Measurements from ENCODE around the gene SON. TPM values are rescaled to one million over a fixed set of nuclear protein-coding genes. Genes with fewer than 3 reads are reported as not detected.

The SON gene
- polyA plus RNA-seq, 3 donors, result 66.4 to 269 (median 184) TPM

DNA sequence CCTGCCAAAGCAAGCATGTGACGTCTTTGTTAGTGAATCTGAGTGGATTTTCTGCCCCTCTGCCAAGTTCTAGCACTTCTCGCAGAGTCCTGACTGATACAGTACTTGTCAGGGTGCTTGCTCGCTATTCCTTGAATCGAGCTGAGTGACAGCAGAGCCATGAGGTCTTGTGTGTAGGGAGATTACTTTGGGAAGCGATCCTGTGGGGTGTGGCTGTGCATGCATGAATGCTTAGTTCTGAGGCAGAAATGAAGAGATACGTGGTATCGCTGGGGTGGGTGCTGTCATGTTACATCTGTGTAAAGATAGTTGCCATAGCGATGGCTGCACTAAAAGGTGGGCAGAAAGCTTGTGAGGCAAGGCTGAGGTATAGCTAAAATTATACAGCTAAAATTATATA, 32.0 kb upstream of the SON start:
- Mint-ChIP-seq H3K27ac (no peak overlapping the region), H3K4me3 (no peak overlapping the region), H3K27me3 (ENCODE audit: low read depth in 3 of 3) (no peaks in the 10 kb centered on the region), H3K4me1 (peaks cover 3% of the 10 kb centered on the region), H3K9me3 (peaks cover 0 to 3% (median 0%) of the 10 kb centered on the region in 7 donors), H3K36me3 (peaks cover 69 to 84% of the 10 kb centered on the region in 2 donors)
- no peak overlapping the region for H3K9ac ChIP-seq (ENCODE audit: insufficient read depth, low read length, poor library complexity, severe bottlenecking)
- H3K79me2 ChIP-seq (ENCODE audit: insufficient read depth, low read length), result no peaks in the 10 kb centered on the region
- no peaks in the 10 kb centered on the region for H3K9me3 ChIP-seq (replicated peaks in 1 of 2; ENCODE audit: control insufficient read depth in 1 of 2, insufficient read depth in 1 of 2, low read length in 2 of 2)
- TF ChIP-seq CTCF (IDR thresholded peaks at IDR 0.05), result no peak
- peaks cover 54 to 96% of the 10 kb centered on the region in 2 donors for H3K36me3 ChIP-seq (replicated peaks in 1 of 2; ENCODE audit: control insufficient read depth in 1 of 2, insufficient read depth in 2 of 2, low read length in 2 of 2)
- WGBS (ENCODE audit: insufficient coverage), result 100% methylated on average over 4 of the region's 8 CpGs
- no peaks in the 10 kb centered on the region for H3K4me1 ChIP-seq (ENCODE audit: control insufficient read depth in 1 of 2, insufficient read depth in 2 of 2, low read length in 2 of 2)
- H3K27ac ChIP-seq (ENCODE audit: low read depth in 1 of 2, low read length in 2 of 2), result no peak overlapping the region
- no peak overlapping the region for H3K4me3 ChIP-seq (replicated peaks in 1 of 3; ENCODE audit: low read depth in 2 of 3, low read length in 3 of 3)
- DNase-seq, result no peak
- H3K4me2 ChIP-seq (replicated peaks; ENCODE audit: extremely low read depth, low read length, poor library complexity, severe bottlenecking), result no peak overlapping the region
- no peak overlapping the region for H2AFZ ChIP-seq (ENCODE audit: insufficient read depth, low read depth, low read length, poor library complexity, severe bottlenecking)
- intact Hi-C loops (cut with micrococcal nuclease), result no loop called here
- H4K20me1 ChIP-seq (ENCODE audit: insufficient read depth, low read length), result no peaks in the 10 kb centered on the region
- no peaks in the 10 kb centered on the region for H3K27me3 ChIP-seq (ENCODE audit: control insufficient read depth in 2 of 2, insufficient read depth in 2 of 2, low read length in 2 of 2)

GRCh38 chr21:33511639-33512038, 31.2 kb upstream of the SON start:
- 95% methylated on average over 3 of the region's 4 CpGs for WGBS (ENCODE audit: insufficient coverage)
- peaks cover 3% of the 10 kb centered on the region for H3K4me1 Mint-ChIP-seq
- no peak overlapping the region for H3K4me3 Mint-ChIP-seq
- H3K27ac Mint-ChIP-seq, result no peak overlapping the region
- no peaks in the 10 kb centered on the region for H3K4me1 ChIP-seq (ENCODE audit: control insufficient read depth in 1 of 2, insufficient read depth in 2 of 2, low read length in 2 of 2)
- H2AFZ ChIP-seq (ENCODE audit: insufficient read depth, low read depth, low read length, poor library complexity, severe bottlenecking), result no peak overlapping the region
- no peak overlapping the region for H3K4me2 ChIP-seq (replicated peaks; ENCODE audit: extremely low read depth, low read length, poor library complexity, severe bottlenecking)
- H3K27ac ChIP-seq (ENCODE audit: low read depth in 1 of 2, low read length in 2 of 2), result no peak overlapping the region
- H3K9me3 Mint-ChIP-seq, result peaks cover 0 to 3% (median 0%) of the 10 kb centered on the region in 7 donors
- peaks cover 69 to 83% of the 10 kb centered on the region in 2 donors for H3K36me3 Mint-ChIP-seq
- no peaks in the 10 kb centered on the region for H3K79me2 ChIP-seq (ENCODE audit: insufficient read depth, low read length)
- H3K4me3 ChIP-seq (replicated peaks in 1 of 3; ENCODE audit: low read depth in 2 of 3, low read length in 3 of 3), result no peak overlapping the region
- TF ChIP-seq CTCF (IDR thresholded peaks at IDR 0.05), result no peak
- intact Hi-C loops (cut with micrococcal nuclease), result no loop called here
- H3K27me3 Mint-ChIP-seq (ENCODE audit: low read depth in 3 of 3), result no peaks in the 10 kb centered on the region
- H3K9ac ChIP-seq (ENCODE audit: insufficient read depth, low read length, poor library complexity, severe bottlenecking), result no peak overlapping the region
- H3K9me3 ChIP-seq (replicated peaks in 1 of 2; ENCODE audit: control insufficient read depth in 1 of 2, insufficient read depth in 1 of 2, low read length in 2 of 2), result no peaks in the 10 kb centered on the region
- no peak for DNase-seq
- no peaks in the 10 kb centered on the region for H4K20me1 ChIP-seq (ENCODE audit: insufficient read depth, low read length)
- no peaks in the 10 kb centered on the region for H3K27me3 ChIP-seq (ENCODE audit: control insufficient read depth in 2 of 2, insufficient read depth in 2 of 2, low read length in 2 of 2)
- H3K36me3 ChIP-seq (replicated peaks in 1 of 2; ENCODE audit: control insufficient read depth in 1 of 2, insufficient read depth in 2 of 2, low read length in 2 of 2), result peaks cover 58 to 98% of the 10 kb centered on the region in 2 donors
